ENCODE data around the gene PTGDR. TPM values are rescaled to one million over a fixed set of nuclear protein-coding genes. Genes with fewer than 3 reads are reported as not detected.
A peak's percentile ranks its signal among the peaks of the same experiment; 100 is the strongest.

Gene PTGDR
- total RNA-seq, 1 donor from 2014 or later = 0.51 TPM

DNA sequence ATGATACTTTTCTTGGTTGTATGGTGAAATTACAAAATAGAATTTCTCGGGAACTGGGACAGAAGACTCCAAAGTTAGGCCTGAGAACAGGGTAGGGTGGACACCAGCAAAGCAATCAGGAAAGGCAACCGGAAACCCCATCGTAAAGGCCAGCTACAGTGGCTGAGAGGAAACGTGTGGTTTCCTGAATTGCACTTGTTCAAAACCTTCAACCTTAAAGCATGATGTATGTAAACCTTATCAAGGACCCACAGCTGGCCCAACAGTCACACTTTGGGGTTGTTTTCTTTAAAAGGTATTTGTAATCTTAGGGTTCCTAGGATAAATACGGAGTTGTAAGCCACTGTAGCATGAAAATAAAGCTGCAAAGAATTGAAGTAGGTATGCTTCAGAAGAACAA, 2.2 kb upstream of the PTGDR start:
- no peak for DNase-seq

DNA sequence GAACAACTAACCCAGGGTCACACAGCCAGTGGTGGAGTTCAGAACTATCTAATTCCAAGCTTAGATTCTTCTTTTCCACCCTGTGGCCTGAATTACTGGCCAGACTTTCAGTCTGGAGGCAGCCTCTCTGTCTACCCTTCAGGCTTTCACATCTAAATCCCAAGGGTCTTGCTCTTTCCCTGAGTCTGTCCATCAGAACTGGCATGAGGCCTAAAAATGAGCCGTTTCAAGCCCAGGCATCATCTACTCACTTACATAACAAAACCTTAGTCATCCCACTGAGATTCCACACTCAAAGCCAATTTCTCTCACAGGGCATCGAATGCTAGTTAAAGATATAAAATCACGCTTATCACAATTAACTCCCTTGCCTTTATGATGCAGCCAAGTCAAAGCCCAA, 1.3 kb upstream of the PTGDR start:
- no peak for DNase-seq

DNA sequence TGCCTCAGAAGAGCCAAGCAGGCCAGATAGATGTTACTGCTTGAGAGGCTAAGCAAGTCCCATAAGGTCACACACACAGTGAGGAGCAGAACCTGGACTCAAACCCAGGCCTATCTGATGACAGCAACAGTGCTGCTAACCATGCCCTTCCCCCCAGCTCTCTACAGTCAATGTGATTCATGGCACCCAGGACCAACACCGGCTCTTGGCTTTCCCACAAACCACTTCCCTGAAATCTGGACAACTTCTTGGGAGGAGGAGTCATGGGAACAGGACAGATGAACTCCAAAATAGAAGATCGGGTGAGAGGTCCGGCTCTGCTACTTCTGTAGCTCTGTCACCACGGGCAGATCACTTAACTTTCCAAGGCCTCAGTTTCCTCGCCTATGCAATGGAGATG, 716 bp upstream of the PTGDR start:
- no peak for DNase-seq

DNA sequence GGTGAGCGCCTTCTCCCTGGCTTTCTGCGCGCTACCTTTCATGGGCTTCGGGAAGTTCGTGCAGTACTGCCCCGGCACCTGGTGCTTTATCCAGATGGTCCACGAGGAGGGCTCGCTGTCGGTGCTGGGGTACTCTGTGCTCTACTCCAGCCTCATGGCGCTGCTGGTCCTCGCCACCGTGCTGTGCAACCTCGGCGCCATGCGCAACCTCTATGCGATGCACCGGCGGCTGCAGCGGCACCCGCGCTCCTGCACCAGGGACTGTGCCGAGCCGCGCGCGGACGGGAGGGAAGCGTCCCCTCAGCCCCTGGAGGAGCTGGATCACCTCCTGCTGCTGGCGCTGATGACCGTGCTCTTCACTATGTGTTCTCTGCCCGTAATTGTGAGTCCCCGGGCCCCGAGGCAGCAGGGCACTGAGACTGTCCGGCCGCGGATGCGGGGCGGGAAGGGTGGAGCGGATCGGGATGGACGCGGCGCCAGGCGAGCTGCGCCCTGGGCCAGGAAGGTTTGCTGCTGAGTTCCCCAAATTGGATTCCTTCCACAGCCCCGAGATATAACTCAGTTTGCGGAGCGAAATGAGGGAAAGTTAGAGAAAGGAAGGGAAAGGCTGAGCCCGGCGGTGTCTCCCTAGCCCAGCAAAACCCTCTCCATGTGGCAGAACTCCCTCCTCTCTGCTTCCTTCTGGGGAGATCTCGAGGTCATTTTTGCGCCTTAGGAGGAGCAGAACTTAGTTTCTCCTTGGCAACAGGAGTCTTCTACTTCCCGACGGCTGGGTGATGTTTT, 972 bp downstream of the PTGDR start:
- DNase-seq = no peak

DNA sequence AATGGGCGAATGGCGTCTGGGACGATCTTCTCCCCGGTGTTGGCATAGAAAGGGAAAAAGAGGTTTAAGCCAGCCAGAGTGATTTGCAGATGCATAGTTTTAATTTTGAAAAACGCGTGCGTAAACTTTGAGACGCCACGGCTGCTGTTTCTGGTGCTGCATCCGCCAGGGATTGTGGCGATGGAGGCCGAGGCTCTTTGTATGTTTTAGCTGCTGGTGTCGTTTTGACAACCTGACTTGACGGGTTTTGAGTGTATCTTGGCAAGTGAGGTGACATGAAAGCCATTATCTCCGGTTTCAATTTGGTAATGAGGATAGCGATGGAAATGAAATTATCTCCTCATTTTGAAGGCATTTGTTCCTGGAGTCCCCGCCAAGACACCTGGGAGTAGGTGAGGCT, 1.6 kb downstream of the PTGDR start:
- no peak for DNase-seq

DNA sequence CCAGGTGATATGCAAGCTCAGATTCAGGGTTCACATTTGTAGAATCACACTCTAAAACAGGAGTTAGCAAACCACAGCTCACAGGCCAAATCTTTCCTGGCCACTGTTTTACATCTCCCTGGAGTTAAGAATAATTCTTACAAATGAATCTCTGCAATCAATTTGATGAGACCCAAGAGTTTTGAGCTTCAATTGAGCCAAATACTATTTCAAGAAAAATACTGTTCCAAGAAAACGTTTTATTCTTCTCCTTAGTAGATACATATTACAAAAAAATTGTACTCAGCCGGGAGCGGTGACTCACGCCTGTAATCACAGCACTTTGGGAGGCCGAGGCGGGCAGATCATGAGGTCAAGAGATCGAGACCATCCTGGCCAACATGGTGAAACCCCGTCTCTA, 2.5 kb downstream of the PTGDR start:
- peak; percentile 42 for DNase-seq

DNA sequence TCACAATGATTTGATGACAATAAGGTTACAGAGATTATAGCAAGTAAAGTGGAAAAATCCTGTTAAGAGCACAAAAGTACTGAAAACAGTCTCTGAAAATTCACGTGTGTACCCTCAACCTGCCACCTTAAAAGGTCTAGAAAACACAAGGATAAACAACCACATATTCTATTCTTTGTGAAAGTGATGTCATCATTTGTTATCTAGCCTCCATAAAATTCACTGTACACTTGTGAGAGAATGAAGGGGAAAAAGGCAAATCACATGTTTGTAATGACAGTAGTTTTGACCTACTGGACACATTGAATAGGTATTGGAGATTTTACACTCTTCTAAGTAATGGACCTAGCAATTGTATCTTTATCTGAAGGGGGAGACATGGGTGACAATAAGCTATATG, 4.0 kb downstream of the PTGDR start:
- DNase-seq = no peak

DNA sequence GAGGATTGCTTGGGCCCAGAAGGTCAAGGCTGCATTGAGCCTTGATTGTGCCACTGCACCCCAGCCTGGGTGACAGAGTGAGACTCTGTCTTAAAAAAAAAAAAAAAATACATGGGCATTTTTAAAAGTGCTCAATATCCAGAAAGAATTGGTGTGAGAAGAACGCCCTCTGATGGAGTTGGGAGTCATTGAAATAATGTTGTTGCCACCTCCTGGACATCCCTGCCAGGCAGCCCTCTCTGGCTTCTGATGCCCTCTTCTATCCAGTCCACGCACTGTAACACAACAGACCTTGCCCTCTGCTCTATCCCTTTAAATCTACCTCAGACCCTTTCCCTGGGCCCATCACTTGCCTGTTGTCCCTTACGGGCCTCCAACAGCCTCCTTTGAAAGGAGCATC, 4.9 kb downstream of the PTGDR start:
- DNase-seq = no peak

DNA sequence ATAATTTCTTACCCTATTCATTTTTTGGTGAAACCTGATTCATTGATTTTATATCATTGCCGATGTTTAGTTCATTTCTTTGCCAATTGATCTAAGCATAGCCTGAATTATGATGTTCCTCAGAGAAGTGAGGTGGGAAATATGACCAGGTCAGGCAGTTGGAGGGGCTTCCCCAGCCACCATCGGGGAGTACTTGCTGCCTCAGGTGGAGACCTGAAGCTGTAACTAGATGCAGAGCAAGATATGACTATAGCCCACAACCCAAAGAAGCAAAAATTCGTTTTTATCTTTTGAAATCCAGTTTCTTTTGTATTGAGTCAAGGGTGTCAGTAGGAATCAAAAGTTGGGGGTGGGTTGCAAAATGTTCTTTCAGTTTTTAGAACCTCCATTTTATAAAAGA, 7.9 kb downstream of the PTGDR start:
- DNase-seq = no peak

DNA sequence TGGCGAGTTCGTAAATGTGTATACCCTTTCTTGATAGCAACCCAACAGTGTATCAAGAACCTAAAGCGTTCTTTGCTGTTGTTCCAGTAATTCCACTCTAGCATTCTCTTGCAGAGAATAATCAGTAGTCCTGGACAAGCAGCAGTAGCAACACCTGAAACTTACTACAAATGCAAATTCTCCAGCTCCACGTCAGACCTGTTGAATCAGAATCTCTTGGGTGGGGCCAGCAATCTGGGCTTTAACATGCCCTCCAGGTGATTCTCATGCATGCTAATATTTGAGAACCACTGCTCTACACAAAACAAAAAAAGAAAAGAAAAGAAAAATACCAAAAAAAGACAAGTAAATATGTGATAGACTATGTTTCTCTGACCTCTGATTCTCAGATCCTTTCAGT, 10.1 kb downstream of the PTGDR start:
- no peak for DNase-seq

DNA sequence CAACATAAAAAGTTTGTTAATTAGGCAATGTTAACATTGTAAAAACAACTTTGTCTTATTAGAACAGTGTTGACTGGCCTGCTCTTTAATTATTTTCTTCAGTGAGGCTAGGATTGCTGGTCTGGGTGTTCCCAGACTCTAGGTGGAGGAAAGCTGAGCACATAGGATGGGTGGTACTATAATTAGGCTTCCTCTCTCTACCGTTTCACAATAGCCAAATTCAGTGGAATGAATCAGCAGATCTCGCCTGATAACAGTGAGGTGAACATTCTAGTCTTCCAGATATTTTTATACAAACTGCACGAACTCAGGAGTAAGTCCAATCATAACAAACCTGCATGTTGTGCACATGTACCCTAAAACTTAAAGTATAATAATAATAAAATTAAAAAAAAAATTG, 11.9 kb downstream of the PTGDR start:
- DNase-seq = no peak

DNA sequence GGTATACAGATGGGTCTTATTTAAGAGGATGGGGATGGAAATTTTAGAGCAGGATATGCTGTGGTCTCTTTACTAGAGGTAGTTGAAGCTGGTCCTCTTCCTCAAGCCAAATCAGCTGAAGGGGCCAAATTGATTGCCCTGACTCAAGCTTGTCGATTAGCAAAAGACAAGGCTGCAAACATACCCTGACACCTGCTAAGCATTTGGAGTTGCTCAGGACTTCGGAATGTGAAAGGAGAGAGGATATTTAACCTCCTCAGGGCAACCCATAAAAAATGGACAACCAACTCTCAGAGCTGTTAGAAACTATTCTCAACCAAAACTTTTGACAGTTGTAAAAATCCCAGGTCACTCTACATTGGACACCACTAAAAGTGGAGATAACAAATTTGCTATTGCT, 15.6 kb downstream of the PTGDR start:
- no peak for DNase-seq

DNA sequence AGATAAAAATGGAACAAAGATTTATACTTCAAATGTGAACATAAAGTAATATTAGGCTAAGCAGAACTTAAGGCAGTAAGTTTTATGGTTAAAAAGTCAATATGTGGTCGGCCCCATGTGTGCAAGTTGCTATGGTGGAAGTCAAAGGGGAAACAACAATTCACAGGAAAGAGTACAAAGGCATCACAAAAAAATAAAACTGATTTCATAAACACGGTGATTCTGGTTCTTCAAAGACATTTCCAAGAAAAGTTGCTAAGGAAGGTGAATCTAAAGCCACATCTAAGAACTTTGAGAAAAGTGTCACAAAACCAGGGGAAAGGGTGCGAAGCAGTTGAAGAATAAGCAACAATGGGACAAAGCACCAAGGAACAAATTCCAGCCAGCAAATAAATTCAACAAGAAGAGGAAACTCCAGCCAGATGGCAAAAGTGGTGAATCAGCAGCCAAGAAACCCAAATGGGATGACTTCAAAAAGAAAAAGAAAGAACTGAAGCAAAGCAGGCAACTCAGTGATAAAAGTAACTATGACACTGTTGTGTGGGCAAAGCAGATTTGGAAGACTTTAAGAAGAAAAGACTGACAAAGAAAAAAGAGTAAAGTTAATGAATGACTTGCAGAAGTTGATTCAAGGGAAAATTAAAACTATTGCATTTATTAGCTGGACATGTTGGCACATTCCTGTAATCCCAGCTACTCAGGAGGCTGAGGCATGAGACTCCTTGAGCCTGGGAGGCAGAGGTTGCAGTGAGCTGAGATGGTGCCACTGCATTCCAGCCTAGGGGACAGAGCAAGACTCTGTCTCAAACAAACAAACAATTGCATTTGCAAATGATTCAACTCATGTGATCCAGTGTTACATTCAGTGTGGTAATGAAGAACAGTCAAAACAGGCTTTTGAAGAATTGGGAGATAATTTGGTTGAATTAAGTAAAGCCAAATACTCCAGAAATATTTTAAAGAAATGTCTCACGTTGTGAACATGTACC, 19.5 kb downstream of the PTGDR start:
- DNase-seq = no peak

DNA sequence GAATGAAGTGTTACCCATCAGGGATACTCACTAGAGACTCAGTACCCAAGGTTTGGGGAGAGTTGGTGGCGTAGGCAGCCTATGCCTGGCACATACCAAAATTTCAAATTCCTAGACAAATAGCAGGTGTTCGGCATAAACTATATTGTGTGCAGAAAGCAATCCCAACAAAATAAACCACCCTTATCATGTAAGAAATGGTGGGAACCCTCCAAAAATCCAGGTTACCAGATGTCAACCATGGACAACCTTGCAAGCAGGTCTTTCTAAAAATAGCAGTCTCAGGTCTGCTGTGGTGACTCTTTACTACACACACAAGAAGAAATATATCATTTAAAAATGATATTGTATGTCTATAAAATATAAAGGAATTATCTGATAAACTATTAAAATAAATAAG, 28.9 kb downstream of the PTGDR start:
- DNase-seq = no peak

DNA sequence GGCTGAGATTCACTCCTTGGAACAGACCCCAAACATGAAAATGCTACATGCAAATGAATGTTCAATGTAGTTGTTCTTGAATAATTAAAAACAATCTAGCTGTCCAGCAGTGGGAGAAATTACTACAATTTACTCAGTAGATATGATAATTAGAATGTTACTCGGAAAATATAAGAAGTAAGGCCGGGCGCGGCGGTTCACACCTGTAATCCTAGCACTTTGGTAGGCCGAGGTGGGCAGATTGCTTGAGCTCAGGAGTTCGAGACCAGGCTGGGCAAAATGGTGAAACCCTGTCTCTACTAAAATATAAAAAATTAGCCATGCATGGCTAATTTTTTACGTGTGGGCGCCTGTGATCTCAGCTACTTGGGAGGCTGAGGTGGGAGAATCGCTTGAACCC, 31.3 kb downstream of the PTGDR start:
- no peak for DNase-seq

DNA sequence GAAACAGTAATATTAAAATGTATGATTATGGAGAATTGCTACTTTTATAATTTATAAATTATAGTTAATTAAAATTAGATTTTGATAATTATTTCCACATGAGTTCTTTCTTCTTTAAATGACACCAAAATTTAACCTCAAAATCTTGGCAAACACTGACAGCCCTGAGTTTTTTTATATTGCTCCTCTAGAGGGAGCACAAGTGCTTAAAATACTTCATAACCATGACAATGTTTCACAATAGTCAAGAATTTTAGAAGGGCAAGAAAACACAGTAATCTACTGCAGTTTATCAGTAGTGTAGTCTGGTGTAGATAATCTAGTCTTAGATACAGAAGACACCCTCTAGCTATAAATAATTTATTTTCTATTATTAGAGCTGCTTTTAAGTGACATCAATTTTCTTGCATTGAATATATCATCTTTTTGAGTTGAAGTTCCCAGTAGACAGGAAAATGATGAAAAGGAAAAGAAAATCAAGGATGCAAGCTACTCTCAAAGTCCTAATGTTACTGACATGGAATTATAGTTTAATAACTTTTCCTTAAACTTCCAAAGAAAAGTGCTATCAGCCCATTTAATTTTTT, 32.3 kb downstream of the PTGDR start:
- peak; percentile 73 for DNase-seq

DNA sequence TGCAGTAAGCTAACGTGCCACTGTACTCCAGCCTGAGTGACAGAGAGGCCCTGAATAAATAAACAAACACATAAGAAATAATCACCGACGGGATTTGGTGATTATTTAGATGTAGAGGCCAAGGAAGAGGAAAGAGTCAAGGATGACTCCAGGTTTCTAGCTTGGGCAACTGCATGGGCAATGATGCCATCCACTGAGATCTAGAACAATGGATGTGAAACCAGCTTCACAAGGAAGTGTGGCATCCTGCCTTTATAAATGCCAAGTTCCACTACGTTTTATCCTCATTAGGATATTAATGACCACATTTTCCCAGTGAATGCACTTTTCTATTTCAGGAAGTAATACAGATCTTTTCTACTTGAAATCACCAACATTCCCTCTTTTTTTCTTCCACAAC, 35.7 kb downstream of the PTGDR start:
- DNase-seq = no peak

DNA sequence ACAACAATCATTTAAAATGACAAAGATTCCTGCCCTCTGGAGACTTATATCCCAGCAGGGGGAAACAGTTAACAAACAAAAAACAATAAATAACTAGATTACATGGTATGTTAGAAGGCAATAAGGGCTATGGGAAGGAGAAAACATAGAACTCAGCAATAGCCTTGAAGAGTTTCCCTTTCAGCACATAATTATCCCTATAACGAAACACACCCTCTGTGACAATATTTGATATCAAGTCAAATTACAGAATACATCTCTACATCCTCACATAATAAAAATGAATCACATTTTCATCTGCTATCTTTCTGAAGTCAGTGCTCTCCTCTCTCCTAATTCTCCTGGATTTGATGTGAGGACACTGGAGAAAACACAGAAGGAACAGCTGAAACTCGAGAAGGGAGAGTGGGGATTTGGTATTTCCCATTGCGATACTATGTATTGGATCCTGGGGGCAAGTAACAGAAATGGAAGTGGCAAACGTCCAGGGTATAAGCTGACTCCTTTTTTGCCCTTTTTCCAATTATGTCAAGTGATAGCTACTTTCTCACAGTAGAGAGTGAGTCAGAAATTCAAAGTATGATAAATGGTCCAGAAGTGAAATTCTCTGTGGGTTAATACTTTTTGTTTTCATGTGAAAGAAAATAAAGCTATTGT, 36.9 kb downstream of the PTGDR start:
- peak; percentile 24 for DNase-seq

DNA sequence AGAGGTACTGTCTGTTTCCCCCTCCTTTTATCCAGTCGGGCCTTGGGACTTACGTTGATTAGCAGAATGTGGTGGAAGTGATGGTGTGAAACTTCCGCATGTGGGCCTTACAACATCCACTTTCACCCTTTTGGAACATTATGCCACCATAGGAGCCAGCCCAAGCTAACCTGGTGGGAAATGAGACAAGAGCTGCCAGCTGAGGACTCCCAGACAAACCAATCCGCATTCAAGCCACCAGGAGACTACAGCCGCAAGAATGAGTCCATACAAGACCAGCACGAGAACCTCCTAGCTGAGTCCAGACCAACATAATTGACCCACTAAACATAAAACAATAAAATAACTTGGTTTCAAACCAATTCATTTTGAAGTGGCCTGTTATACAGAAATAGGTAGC, 37.5 kb downstream of the PTGDR start:
- DNase-seq = no peak

DNA sequence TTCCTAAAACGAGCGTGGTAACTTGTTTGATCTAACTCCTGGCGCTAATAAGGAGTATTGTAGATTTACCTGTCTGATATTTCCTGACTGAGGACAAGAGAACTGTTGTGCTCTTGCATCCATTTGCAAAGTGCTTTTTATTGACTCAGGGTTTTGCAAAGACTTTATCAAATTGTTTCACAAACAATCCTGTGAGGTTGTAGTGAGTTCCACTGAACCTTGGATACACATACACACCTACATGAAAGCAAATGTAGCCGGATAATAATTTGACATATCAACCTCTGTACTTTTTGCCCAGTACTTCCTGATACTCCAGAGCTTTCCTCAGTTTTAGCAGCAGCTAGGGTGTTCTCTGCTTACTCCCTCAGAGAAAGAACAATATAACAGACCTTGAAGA, 39.9 kb downstream of the PTGDR start:
- no peak for DNase-seq

DNA sequence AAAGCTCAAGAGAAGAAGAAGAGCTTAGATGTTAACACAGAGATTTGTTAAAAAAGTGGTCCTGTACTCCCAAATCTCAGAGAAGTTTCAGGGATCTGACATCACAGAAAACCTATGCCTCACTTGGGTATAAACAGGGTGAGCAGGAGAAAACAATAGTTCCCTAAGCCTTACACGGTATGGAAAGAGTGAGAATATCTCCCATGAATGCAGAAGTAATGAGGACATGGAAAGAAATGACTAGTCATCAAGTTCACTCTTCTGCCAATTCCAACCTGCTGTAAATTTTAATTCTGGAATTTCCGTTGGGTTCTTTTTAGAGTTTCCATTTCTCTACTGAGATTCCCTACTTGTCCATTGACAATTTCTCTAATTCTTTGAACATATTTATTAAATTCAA, 40.4 kb downstream of the PTGDR start:
- no peak for DNase-seq

DNA sequence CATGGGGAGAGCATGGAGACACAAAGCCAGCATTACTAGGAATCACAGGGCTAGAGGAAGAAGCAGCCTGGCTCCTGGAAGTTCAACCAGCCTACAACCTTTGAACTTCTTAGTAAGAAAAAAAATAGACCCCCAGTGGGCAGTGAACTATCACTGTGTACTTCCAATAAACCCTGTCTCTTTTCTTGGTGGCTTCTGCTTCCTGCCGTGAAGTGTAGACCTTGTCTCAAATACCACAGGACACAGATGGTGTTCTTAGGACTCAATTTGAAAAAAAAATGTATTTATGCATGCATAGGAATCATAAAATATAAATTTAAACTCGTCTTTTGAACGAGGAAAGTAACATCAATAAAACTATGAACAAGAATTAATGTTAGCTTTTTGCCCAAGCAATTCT, 43.0 kb downstream of the PTGDR start:
- no peak for DNase-seq

DNA sequence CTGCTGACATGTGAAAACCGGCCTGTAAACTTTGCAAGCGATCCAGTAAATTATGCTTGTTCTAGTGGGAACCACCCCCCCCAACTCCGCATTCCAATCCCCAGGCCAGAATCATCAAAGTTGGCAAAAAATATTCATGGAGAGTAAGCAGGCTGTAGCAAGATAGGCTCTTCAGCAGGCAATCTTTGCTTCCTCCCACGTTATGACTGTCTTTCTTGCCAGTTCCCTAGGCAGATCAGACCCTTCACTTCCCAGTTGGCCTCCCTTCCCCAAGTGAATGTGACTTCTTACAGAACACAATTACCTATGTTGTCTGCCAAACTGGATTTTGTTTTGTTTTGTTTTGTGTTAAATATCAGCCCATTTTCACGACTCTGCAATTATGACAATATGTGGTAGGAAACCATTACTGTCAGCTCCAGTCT, 45.4 kb downstream of the PTGDR start:
- no peak for DNase-seq
